ENCODE results near the gene IL17RD.
A peak's percentile ranks its signal among the peaks of the same experiment; 100 is the strongest.

The IL17RD gene

DNA sequence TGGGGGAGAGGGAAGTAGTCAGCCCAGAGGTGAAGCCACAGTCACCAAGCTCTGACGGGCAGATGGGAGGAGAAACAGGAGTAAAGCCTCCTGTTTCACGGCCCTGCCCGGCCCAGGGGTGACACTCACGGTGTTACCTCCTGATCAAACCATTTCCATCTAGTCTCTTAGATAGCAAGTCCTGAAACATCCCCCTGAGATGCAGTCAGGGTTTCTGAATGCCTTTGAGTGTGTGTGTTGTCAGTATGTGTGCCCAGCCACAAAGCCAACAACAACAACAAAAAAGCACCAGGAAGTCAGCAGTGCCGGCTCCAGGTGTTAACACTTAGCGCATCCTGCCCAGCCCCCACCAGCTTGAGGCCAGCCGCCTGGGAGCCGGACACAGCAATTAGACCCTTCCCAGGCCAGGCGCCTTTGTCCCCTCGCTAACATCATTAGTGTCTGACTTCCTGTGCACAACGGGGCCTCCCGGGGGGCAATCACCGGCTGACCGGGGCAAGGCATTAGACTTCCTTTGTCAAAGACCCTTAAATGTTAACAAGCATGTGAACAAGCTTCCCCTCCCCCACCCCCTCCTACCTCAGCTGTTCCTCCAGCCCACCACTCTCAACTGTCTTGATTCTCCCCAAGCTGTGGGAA lies 34.5 kb downstream of the IL17RD start:
- DNase-seq (ENCODE audit: low read depth in 2 of 2): no peak

DNA sequence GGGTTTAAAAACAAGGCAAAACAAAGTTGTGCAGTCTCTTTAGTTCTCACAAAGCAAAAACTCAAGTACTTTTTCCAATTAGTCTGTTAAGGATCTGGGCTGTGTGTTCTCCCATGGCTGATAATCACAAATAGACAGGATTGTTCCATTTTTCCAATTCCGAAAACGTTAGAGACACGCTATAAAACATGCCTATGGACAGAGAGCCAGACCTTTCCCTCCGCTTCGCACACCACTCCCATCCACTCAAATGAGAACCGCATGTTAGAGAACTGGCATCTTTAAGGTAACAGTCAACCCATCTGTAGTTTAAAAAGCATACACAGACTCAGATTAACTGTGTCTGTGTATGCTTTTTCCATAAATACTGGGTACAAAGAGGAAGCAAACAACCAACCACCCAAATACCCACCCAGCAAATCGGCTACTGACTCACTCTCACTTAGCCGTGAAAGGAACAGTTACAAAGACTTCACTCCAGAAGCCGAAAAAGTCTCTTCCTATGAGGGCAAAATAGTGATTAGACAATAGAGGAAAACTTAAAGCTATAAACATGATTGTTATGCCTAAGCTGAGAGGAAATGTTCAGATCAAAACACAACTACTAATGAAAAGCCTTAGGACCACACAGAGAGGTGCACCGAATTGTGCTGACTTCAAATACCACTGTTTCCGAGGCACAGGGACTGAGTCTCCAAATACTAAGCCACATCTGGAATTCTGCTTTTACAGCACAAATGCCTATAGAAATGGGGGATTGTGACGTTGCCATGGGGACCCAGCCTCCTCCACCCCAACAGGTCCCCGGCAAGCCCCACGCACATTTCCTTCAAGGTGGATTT lies 36.1 kb downstream of the IL17RD start:
- DNase-seq (ENCODE audit: low read depth in 2 of 2): no peak

DNA sequence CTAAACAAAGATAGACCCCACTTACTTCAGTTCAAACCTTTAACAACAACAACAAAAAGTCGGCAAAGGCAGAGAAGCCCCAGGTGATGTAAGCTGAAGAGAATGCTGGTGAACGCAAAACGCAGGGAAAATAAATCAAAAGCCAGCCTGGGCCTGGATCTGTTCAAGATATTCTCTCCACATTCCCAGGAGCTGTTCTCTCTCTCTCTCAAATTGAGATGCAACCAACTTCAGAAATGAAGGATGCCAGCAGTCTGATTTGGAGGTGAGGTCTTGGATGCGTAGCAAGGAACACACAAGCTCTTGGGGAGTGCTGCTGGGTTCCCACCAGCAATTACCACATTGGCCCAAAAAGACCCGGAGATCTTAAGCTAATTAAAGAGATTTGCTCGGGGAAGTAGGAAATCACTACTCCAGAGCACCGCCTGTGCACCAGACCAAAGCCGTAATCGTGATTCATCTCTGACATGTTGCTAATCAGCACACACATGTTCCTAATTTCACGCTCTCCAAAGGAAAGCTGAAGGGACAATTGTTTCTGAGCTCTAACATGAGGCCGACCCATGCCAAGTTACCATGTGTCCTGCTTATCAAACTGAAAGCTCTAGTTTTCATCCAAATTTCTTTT lies 37.1 kb downstream of the IL17RD start:
- DNase-seq (ENCODE audit: low read depth in 2 of 2): no peak

DNA sequence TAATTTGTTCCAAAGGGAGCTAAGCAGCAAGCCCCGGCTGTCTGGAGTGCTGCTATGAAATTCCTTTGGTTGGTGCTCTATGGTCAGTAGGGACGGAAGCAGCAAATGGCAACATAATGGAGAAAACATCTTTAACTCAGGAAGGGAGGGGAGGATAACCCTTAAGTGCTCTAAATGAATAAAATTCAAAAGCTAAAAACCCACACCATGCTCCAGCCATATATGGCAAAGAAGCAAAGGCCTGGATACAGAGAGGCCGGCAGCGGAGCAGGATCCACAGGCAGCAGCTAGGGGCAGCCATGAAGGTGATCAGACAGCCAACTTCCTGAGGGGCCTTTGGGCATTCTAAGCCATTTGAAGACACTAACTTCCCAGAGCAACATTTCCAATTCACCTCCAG lies 38.9 kb downstream of the IL17RD start:
- DNase-seq (ENCODE audit: low read depth in 2 of 2): no peak

DNA sequence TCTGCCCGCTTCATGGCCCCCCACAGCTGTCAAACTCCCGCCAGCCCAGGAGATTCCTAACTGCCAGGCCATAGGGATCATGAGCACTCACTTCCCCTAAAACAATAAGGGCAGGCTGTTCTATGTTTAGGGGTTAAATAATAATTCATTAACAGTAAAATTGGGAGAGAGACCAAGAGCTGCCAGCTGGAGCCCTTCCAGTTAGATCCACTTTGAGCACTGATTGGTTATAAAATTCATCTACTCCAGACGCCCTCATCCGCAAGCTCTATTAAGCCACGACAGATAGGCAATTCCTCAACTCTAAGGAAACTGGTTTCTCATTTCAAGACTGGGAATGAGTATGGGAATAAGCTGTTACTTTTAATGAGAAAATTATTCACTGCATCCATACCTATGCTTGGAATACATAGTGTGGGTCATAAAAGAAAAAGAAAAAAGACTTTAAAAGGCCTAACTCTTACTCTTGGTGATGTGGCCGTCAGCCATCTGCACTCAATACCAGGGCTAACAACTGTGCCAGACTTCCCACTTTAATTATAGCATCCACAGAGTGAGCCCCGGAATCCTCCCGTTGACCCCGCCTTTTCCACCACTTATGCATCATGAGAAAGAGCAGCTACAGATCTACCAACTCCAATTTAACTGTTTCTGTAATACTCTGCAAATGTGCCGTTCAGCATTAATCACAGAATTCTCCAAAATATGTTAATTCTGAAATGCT lies 44.5 kb downstream of the IL17RD start:
- no peak for DNase-seq (ENCODE audit: low read depth in 2 of 2)

DNA sequence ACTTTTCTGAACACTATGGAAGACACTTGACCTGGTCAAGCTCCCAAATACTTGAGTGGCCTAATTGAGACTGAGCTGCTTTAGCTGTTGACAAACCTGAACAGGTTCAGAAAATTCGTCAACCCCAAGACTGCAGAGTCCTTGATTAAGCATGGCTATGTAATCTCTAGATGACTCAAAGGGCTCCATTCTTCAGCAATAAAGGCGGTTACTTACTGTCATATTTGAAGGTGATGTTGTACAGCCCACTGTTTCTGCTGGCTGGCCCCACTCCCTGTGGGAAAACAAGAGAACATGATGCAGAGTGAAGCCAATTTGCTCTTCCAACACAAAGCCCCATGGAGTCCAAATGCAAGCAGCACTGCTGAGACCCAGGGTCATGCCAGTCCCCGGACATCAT lies 45.1 kb downstream of the IL17RD start:
- no peak for DNase-seq (ENCODE audit: low read depth in 2 of 2)

DNA sequence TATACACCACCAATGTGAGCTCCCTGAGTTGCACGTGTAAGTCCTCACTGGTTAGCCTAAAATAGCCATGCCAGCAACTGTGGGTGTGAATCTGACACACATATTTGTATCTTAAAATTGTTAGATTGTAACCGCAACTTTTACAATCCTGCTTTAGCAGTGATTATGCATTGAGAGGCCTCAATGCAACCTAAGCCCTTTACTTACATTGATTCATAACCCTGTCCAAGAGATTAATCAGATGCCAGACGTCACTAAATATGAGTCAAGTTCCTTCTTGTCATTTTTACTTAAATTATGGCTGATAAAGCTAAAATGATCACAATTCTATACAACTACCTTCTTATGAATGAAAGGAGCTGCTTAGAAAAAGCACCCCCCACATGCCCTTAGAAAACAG lies 46.9 kb downstream of the IL17RD start:
- DNase-seq (ENCODE audit: low read depth in 2 of 2): no peak

DNA sequence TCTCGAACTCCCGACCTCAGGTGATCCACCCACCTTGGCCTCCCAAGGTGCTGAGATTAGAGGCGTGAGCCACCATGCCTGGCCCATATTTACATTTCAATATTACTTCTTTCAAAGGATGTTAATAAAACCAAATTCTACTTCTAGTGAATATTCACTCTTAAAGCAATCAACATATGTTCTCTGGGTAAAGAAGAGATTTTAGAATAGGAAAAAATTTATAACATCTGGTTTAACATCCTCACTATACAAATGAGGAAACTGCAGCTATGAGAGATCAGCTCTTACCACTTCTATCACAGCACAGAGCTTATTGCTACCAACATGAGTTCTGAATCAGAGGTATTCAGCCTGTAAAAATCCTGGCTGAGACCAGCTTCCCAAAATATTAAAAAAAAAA lies 48.7 kb downstream of the IL17RD start:
- no peak for DNase-seq (ENCODE audit: low read depth in 2 of 2)

DNA sequence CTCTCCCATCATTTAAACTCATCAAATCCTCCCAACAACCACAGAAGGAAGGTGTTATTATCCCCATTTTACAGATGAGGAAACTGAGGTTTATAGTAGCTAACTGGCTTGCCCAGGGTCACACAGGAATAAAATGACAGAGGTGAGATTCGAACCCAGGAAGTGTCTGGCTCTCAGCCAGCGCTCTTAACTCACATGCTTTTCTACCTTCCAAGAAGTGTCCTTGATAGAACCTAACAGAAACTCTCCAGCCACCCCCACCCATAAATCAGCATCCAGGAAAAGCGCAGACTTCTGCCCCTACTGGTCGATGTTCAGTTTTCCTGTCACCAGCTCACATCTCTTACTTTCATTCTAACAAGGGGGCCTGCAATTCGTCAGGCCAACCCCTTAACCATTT lies 52.9 kb downstream of the IL17RD start:
- DNase-seq (ENCODE audit: low read depth in 2 of 2): no peak

DNA sequence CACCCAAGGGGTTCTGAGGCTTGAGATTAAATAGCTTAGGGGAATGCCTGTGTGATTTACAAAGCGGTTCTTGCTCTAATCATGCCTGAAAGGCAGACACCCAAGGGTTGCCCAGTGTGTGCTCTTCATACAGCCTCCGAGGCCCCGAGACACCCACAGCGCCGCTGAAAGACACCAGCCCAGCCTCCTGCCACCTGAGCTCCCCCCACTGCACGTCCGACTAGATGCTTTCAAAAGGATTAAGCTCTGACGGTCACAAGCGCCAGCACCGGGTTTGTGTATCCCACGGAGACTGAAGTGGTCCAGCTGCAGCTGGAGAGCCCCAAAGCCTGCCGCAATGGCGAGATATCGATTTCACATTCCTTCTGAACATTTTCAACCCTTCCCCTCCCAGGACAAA lies 54.4 kb downstream of the IL17RD start:
- DNase-seq (ENCODE audit: low read depth in 2 of 2): no peak

DNA sequence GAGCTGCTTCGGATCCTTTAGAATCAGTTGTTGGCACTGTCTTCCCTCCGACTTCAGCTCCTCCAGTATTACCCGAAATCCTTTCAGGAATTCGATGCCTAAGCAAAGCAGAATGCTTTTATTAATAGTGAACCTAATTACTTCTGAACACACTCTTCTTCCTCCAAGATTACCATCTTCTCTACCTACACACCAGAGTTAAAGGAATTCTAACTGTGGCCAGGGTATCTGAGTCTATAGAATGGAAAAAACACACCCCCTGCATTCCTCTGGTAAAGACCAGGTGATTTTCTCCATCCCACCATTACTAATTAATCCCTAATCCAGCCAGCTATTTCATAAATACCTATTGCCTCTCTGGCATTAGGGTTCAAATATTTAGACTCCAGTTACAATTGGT lies 54.9 kb downstream of the IL17RD start:
- no peak for DNase-seq (ENCODE audit: low read depth in 2 of 2)

DNA sequence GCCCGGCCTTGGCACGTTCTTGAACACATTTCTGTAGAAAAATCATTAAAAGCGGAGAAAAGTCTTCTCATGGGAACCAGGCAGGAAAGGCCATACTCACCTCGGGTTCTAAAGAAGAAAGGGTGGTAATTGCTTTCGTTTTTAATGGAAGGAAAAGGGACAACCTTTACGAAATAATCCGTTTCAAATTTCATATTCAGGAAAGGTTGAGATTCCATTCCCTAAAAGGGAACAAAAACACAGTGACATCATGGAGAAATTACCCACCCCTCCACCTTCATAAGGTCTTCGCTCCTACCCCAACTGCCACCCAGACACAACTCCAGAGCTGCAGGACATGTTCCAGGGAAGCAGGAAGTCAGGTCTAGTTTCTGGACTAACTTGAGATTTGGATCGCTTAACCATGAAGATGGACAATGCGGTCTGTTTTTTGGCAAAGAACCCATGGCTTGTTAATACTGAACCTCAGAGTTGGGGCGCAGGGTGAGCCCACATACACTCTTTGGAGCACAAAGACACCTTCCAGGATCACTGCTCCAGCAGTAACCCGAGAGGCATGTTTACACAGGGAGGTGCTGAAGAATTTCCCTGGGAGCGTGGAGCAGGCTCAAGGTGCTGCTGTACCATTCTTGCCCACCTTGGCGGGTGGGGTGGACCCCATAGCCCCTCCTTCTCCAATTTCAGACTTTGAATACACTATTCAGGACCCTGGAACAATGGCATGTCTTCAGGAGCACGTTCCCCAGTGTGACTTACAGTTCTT lies 55.5 kb downstream of the IL17RD start:
- DNase-seq (ENCODE audit: low read depth in 2 of 2): no peak

DNA sequence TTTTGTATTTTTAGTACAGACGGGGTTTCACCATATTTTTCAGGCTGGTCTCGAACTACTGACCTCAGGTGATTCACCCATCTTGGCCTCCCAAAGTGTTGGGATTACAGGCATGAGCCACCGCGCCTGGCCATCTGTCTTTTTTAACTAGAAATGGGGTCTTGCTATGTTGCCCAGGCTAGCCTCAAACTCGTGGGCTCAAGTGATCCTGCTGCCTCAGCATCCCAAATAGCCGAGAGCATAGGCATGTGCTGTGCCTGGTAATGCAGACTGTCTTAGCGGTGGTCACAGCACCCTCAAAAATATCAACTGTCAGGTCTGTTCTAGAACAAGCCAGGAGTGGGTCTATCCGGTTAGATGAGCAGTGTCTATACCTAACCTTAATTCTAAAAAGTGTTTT lies 56.5 kb downstream of the IL17RD start:
- no peak for DNase-seq (ENCODE audit: low read depth in 2 of 2)

DNA sequence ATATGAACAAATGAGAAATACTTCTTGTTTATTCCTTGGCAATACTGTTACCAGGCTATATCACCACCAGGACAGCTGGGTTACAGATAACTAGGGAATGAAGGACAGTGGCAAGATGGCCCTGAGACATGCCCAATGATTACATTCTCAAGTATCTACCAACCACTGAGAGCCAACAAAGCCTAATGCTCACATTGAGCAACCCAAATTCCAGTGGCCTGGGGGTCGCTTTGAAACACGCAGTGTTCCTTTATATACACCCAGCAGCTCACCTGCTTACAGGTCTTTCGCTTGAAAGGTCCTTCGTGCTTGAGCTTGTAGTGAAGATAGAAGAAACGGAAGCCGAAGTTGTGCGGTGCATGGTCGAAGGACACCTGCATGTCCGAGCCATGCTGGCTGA lies 59.6 kb downstream of the IL17RD start:
- no peak for DNase-seq (ENCODE audit: low read depth in 2 of 2)

DNA sequence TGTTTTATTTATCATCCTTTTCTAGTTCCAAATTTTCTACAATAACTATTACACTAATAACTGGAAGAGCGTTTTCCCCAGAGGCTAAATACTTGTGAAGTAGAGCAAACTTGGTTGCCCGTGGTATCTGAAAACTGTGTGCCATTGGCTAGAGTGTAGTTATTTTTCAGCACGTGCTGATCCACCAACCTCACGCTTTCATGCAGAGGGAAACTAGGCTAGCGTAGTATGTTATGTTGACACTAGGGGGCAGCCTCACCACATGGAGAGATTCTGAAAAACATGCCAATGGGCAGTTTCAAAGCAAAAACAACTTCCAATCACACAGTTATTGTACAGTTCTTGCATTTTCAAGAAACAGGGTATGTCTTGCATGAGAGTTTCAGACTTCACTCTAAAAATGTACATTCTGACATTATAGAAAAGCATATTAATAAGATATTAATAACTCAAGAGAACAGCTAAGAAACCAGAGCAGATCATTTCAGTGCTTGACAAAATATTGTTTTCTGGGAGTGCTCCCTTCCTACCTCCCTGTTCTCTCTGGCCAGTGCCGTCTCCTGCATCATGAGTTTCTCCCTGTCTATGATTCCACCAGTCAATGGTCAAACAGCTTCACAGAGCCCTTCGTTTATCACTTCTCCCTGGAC lies 65.0 kb downstream of the IL17RD start:
- DNase-seq (ENCODE audit: low read depth in 2 of 2): peak; percentile 12 to 31

DNA sequence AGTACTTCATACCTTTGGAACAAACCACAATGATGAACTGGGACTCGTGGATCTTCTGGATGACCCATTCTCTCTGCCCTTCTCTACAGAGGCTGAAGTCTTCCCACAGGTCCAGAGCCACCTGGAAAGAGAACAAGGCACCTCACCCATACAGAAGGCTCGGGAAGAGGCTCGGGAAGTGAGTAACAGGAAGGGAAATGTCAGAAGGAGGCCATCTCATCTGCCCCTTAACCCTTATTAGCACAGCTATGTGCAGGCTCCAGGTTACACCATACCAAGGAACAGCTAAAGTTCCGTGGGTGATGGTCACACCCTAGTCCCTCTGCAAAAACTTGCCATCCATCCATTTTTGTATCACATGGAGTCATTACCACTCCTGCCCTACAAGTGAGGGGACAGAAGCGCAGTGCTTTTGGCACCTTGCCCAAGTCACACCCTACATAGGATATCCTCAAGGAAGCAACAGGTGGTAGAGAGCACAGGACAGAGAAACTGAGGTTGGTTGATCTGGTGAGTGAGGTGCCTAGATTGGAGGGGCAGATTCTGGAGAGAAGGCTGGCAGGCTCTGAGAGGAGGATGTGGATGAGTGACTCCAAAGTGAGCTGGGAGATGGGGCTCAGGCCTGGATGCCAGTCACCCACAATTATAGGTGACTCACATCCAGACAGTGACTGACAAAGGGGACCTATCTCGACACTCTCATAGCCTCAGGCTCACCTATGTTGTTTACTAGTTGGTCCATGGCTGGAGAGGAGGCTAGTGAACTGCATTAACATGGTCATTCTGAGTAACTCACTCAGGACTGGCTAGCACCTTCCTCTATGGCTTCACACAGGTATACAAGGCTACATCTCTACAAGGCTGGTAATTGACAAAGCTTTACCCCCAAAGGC lies 66.5 kb downstream of the IL17RD start:
- DNase-seq (ENCODE audit: low read depth in 2 of 2): no peak

DNA sequence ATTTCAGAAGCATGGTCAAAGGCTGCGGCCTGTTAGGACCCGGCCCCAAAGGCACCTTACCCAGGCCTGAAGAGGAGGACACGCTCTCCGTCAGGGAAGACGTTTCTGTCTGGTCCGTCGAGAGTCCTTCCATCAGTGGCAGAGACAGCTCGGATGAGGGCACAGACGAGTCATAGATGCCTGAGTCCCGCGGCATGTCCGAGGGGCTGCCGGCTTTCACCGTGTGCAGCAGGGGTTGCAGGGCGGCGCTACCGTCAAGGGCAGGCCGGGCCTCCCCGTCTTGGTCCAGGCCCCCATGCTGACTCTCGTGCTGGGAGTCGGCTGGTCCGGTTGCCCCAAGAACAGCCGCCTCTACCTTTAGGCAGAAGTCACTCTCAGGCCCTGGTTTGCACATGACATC lies 67.6 kb downstream of the IL17RD start:
- no peak for DNase-seq (ENCODE audit: low read depth in 2 of 2)

DNA sequence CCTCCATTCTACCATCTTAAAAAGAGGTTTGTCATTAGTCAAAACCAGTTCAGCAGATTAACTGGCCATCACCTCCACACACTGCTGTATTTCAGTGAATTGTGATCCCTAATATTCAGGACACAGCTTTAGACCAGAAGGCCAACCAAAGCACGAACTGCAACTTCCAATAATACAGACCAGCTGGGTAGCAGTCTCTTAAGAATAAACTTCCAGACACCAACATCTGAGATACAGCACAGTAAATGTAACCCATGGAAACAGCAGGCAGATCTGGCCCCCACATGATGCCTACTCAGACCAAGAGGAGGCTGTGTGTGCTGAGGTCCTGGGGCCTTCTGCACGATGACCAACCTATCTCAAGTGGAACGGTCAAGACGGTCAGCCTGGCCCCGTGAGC lies 69.8 kb downstream of the IL17RD start:
- DNase-seq (ENCODE audit: low read depth in 2 of 2): no peak

DNA sequence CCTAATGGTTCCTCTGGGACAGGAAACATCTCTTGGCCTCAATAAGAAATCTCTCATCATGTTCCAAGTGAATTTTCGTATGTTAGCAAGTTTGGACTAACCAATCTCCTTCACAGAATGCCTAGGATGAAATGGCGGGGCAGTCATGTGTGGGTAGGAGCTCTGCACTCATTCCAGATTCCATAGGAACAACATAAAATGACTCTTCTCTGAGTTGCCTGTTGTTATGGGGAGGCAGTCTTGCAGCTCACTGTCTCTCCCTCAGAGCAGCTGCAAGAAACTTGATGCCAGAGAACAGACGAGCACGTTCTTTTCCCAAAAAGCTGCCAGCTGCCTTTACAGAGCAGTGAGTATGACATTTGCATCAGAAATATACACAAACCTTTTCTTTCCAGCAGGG lies 70.6 kb downstream of the IL17RD start:
- no peak for DNase-seq (ENCODE audit: low read depth in 2 of 2)

DNA sequence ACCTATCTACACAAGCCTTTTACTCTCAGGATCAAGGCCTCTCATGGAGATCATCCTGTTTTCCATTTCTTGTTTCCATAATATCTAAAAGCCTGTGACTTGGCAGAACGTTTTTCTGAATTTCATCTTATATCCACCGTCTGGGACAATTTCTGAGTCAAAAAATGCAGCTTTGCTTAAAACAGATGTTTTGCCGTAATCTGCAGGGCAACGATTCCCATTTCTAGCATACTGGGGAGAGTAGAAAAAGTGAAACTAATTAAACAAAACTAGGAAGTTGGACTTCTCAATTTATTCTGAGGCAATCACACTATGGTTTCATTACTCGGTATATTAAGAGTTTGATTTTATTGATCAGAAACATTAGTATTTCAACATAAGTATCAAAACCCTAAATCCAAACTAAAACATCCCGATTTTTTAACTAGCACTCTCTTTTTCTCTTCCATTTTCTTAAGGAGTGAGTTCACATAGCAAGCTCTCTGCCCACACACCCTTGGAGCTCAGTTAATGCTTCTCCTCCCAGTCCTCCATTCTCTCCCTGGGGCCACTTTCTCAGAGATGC lies 71.1 kb downstream of the IL17RD start:
- DNase-seq (ENCODE audit: low read depth in 2 of 2): no peak
